Hematopoietic multipotent progenitor cell (in vitro differentiated cells): ENCODE measurements around the gene EMID1. TPM values are rescaled to one million over a fixed set of nuclear protein-coding genes. Genes with fewer than 3 reads are reported as not detected.
A peak's percentile ranks its signal among the peaks of the same experiment; 100 is the strongest.

Source experiments
- DNase-seq, 3 donors: peaks; one replicate each; pipeline ENCODE4 v3.0.0-alpha.2; 2011 to 2015; ENCODE audit warnings: low read depth in 2 of 3, low spot score in 2 of 3
- total RNA-seq: library from RNA; depleted of rRNA; stranded (reverse); fragments of >200 nt; gene quantifications from one replicate; pipeline ENCODE4 v1.2.3, GENCODE V29; 2012

EMID1 gene
- total RNA-seq, 1 donor: 161 TPM

- DNase-seq: no peak
These were observed 52.9 kb downstream of the EMID1 start for GRCh38 chr22:29258407-29259252.

GRCh38 chr22:29259253-29259899 lies 53.7 kb downstream of the EMID1 start:
- no peak for DNase-seq

GRCh38 chr22:29260031-29260560 lies 54.4 kb downstream of the EMID1 start:
- no peak for DNase-seq

- no peak for DNase-seq
These were observed 55.1 kb downstream of the EMID1 start for GRCh38 chr22:29260601-29261315.

- DNase-seq: no peak
These were observed 58.1 kb downstream of the EMID1 start for GRCh38 chr22:29263791-29264276.

- DNase-seq: no peak
These were observed 59.6 kb downstream of the EMID1 start for GRCh38 chr22:29265305-29265704.

GRCh38 chr22:29265929-29266328 lies 60.2 kb downstream of the EMID1 start:
- no peak for DNase-seq

- no peak for DNase-seq
These were observed 61.1 kb downstream of the EMID1 start for GRCh38 chr22:29266564-29267461.

- DNase-seq: no peak
These were observed 61.8 kb downstream of the EMID1 start for GRCh38 chr22:29267462-29267857.

GRCh38 chr22:29267858-29268510 lies 62.3 kb downstream of the EMID1 start, which contains the start of the genes EWSR1 and RHBDD3:
Gene EWSR1 (plus strand): TSS chr22:29268268. CDS start chr22:29268337, 69 bp downstream.
Gene RHBDD3 (minus strand): TSS chr22:29267981. CDS start chr22:29265626, 2,355 bp downstream.
- DNase-seq: peak; percentile 98 to 99 (median 98)

- peak in 2 of 3 donors; percentile 49 to 55 for DNase-seq
These were observed 63.0 kb downstream of the EMID1 start for GRCh38 chr22:29268511-29269229.

- DNase-seq: no peak
These were observed 63.5 kb downstream of the EMID1 start for GRCh38 chr22:29269230-29269604.

GRCh38 chr22:29269731-29270474 lies 64.2 kb downstream of the EMID1 start:
- DNase-seq: no peak

- DNase-seq: peak in 2 of 3 donors; percentile 24 to 54
These were observed 65.0 kb downstream of the EMID1 start for GRCh38 chr22:29270475-29271271.

GRCh38 chr22:29272624-29273023 lies 66.9 kb downstream of the EMID1 start:
- DNase-seq: no peak

GRCh38 chr22:29275167-29275566 lies 69.5 kb downstream of the EMID1 start:
- DNase-seq: no peak
